Activated CD4-positive, alpha-beta T cell treated with anti-CD3 and anti-CD28 coated beads, Interleukin-2, amount 50 U/mL, for 16 hours (primary cell): Measurements from ENCODE around the gene FHDC1.
A peak's percentile ranks its signal among the peaks of the same experiment; 100 is the strongest.
"Not testable (repeated sequence)": the region's sequence is repeated elsewhere in the genome, so short reads cannot be mapped to it uniquely, and the experiment has no call there.

Source experiments
- DNase-seq: peaks from one replicate; pipeline ENCODE4 v3.0.0-alpha.2; 2020

The FHDC1 gene, protein sequence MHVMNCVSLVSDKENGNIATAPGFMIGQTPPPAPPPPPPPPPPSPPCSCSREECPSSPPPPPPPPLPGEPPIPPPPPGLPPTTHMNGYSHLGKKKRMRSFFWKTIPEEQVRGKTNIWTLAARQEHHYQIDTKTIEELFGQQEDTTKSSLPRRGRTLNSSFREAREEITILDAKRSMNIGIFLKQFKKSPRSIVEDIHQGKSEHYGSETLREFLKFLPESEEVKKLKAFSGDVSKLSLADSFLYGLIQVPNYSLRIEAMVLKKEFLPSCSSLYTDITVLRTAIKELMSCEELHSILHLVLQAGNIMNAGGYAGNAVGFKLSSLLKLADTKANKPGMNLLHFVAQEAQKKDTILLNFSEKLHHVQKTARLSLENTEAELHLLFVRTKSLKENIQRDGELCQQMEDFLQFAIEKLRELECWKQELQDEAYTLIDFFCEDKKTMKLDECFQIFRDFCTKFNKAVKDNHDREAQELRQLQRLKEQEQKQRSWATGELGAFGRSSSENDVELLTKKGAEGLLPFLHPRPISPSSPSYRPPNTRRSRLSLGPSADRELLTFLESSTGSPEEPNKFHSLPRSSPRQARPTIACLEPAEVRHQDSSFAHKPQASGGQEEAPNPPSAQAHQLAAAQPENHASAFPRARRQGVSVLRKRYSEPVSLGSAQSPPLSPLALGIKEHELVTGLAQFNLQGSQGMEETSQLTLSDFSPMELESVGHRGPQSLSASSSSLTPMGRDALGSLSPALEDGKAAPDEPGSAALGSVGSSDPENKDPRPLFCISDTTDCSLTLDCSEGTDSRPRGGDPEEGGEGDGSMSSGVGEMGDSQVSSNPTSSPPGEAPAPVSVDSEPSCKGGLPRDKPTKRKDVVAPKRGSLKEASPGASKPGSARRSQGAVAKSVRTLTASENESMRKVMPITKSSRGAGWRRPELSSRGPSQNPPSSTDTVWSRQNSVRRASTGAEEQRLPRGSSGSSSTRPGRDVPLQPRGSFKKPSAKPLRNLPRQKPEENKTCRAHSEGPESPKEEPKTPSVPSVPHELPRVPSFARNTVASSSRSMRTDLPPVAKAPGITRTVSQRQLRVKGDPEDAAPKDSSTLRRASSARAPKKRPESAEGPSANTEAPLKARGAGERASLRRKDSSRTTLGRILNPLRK

DNA sequence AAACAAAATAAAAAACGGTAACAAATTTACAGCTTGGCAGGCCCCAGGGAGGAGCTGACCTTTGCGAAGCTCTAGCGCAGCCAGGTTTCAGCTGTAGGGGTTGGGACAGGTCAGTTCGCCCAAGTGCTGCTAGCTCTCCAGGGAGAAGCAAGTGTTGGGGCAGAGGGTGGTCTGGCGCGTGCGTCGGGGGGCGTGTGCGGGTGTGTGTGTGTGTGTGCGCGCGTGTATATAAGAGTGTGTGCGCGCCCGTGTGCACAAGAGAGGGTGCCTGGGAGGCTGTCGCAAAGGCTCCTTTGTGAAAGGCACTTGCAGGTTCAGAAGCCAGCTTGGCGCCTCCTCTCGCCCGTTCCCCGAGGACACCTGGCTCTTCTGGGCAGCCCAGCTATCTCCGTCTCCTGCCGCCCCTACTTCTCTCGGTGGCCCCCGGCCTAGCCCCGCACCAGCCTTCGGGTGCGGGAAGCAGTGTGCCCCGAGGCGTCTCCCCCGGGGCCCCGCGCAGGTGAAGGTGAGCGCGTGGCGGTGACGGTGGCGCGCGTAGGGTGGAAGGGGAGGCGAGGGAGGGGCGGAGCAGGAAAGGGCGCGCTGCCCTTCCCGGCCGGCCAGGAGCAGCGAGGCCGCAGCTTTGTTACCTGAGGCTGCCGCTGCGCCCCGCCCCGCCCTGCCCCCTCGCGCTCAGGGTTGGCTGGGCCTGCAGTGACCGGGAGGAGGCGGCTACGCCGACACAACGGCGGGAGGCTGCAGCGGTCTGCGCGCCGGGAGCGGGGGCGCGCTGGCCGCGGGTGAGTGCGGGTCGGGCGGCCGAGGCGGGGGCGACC, at the start of gene FHDC1:
TSS of gene FHDC1 (plus strand) at position 693 of the 815 bp plus-strand sequence. CDS start 6,735 bp downstream, outside the sequence.
- DNase-seq = peak; percentile 8

DNA sequence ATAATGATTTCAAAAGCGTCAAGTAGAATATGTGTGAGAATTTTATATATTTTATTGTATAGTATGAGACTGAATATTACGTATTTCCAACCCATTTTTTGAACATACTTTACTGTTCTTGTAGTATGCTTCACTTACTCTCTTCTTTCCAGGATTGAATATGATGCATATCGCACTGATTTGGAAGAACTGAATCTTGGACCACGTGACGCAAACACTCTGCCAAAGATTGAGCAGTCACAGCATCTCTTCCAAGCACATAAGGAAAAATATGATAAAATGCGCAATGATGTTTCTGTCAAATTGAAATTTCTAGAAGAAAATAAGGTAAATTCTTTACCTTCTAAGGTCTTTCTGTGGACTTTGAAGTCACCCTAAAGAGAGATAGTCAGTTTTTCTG, 48.1 kb upstream of the FHDC1 start:
- no peak for DNase-seq

DNA sequence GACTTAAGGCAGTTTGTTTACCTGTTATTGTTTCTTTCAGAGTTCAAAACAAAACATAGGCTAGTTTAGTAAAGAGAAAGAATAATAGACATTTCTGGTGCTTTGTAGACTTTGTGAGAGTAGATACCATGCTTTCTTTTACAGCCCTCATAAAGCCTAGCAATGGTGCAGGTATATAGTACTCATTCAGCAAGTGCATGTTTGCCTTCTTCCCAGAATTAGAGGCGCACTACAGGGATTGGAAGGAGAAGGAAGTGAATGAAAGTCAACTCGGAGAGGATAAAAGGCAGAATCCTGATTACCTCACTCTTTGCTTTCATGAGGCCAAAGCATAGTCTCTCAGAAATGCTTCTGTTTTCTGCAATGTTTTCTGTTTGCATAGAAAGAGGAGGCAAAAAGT, 43.1 kb upstream of the FHDC1 start:
- no peak for DNase-seq

DNA sequence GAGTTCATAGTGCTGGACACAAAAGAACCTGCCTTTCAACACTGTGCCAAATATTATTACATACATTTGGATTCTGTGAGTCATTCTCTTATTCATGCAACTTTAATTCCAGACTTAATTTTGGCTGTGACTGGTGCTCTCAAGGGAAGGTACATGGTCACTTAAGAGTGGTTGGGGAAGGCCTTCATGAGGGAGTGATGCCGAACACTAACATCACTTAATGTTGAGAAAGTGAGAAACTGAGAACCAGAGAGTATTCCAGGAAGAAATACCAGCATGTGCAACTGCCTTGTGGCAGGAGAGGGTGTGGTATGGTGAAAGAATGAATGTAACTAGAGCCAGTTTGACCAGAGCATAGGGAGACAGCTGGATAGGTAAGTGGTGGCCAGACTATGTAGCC, 41.5 kb upstream of the FHDC1 start:
- no peak for DNase-seq

DNA sequence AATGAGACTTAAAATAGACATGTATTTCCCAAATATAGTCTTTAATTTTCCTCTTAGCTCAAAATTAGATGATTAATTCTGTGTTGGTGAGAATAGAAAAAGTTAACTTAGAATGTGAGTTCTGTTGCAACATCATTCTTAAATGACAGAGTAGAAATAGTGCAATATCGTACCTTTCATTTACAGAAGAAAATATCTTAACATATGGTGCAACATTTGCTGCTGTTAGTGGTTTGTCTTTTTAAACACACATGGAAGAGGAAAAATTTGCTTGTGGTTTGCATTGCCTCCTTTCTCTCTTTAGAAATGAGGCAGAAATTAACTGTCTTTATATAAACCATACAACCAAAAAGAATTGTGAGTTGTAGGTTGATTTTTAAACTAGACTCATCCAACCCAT, 39.3 kb upstream of the FHDC1 start:
- no peak for DNase-seq

DNA sequence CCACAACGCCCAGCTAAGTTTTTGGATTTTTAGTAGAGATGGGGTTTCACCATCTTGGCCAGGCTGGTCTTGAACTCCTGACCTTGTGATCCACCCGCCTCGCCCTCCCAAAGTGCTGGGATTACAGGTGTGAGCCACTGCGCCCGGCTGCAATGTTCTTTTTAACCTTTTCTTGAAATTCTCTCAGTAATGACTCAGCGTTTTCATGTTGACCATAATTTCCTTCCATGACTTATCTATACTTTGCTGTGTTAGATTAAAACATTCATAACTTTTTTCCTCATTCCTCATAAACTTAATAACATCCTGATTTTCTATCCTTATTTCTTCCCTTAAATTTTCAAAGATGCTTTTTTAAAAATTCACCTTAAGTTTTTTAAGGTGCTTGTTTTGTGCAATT, 38.0 kb upstream of the FHDC1 start:
- not testable (repeated sequence) for DNase-seq

DNA sequence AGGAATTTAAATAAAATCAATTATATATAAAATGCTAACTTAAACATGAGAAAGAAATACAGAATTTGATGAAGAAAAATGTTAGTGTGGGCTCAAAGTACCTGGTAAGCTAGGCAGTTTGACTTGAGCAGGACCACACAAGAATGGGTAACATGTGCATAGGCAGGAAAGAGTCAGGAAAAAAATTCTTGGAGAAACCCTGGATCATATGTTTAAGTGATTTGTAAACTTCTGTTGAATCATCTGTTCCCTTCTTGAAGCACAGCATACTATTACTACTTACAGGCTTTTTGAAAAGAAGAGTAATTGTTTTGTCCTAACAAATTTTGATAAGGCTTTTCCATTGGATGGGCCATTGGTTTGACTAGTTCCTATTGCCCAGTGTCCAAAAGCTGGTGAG, 37.5 kb upstream of the FHDC1 start:
- DNase-seq = no peak

DNA sequence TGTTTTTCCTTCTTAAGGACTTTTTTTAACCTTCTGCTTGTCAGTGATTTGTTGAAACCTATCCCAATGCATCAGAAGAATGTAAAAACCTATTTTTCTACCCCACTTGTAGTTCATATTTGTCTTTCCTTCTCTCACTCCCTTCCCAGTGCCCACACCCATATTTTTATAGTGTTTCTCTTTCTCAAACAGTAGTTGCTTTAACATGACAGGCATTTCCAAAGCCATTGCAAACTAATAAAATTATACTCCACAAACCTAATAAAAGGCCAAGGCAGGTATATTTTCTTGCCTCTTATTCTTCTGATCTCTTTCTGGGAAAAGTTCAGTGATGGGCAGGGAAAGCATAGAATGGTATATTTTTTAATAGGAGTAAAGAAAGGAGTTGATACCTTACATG, 35.7 kb upstream of the FHDC1 start:
- no peak for DNase-seq

DNA sequence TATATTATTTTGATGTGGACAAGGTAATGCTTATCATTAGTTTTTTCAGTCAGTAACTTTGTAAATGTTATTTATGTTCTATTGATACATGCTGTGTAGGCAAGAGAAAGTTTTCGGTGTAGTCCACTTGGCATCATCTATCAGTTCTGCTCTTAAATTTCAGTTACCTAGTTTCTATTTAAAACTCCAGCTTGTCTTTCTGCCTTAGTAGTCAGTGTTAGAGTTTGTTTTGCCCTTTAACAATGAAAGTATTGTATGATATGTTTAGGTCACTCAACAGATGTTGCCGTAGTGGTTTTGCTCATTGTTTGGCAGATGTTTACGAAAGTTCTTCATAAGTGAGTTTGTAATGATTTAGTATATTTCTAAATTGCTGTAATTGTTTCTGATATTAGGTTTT, 34.9 kb upstream of the FHDC1 start:
- no peak for DNase-seq

DNA sequence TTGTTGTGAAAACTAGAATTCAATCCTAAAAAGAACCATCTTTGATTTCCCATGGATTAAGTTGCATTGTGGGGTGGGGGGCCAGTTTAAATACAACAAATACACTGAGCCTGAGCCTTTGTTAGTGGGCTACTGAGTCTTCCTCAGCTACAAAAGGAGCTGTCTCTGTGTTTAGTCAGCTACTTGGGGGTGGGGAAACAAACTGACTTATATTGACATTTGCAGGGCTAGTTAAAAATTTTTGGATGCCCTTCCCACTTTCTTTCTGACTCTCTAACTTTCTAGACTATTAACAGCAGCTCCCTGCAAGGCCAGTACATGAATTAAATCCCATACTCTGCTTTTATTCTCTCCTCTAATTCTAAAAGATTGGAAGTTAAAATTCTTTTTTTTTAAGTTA, 32.5 kb upstream of the FHDC1 start:
- DNase-seq = no peak

DNA sequence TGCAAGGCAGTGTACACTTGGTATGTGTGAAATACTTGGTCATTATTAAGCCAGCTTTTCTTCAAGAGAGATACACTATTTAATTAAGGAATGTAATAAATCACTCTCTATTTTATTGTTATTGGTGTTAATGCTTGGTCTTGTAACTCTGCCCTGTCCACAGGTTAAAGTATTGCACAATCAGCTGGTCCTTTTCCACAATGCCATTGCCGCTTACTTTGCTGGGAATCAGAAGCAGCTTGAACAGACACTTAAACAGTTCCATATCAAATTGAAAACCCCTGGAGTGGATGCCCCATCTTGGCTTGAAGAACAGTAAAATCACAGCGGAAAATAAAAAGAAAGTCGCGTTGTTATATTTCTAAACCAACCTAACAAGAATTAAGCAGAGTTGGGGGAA, 26.2 kb upstream of the FHDC1 start:
- DNase-seq = no peak

DNA sequence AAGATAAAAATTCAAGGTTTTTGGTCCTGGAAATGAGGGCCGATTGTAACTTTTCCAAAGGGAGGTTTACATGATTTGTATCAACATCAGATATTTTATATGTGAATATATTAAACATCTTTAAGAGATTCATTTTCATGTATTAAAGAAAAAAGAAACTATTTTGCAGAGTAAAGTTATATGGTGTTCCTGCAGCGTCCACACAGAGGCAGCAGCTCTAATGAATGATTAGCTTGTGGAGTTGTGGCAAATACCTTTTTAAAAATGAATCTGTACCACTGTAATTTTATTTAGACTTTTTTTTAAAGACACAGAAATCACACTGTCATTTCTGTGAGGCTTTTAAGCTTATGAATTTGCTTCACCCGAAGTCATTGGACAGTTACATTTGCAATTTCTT, 25.6 kb upstream of the FHDC1 start:
- no peak for DNase-seq

DNA sequence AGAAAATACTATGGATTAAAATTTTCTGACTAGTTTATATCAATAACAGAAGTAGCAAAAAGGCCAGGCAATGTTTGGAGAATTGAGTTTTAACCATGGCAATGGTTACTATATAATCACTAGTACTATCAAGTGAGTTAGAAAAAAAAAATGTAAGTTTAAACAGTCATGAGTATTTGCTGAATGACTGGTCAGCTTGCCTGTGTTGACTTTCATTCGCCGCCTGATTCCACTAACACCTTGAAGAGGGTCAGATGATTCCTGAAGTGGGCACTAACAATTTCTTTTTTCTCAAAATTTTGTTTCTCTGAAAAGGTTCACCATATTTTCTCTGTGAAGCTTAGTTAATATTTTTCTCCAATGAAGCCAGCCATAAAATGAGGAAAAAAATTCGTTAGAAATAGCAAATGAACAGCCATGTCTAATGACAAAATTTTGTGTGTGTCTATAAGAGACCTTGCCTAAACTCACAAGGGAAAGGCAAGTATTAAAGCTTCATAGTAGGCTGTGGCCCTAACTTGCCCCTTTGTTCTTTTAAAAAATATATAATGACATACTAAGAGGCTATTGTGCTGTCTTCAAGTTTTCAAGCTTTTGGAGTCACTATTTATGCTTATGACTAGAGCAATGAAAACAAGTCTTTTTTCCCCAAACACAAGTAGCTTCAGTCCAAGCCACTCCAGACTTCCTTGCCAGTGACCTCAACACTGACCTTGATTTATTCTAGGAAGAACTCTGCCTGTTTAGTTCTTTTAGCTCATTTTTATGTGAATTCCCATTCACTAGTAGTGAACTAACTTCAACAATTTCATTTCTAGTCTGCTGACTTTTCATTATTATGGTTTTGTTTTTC, 18.4 kb upstream of the FHDC1 start:
- no peak for DNase-seq

DNA sequence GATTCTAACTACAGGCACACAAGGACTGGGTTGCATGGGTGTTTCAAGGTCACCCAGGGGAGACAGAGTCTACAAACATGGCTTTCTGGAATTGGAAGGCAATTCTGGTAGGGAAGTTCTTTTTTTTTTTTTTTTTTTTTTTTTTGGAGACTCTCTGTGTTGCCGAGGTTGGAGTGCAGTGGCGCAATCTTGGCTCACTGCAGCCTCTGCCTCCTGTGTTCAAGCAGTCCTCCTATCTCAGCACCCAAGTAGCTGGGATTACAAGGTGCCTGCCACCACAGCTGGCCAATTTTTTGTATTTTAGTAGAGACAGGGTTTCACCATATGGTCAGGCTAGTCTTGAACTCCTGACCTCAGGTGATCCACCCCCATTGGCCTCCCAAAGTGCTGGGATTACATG, 16.3 kb upstream of the FHDC1 start:
- DNase-seq = no peak

DNA sequence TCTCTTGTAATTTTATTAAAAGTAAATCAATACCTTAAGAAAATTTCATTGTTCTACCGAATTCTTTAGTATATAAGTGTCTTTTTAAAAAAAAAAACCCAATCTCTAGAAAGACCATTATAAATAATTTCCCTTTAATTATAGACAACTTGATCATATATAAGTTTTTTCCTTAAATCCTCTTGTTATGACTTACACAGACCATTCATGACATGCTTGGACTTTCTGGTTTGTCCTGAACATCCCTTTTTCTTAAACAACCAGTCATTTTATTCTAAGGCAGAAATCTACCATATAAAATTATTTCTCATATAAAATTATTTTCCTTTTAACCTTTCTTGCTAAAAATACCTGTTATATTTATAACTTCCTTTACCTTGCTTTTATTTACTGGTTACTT, 15.4 kb upstream of the FHDC1 start:
- no peak for DNase-seq

DNA sequence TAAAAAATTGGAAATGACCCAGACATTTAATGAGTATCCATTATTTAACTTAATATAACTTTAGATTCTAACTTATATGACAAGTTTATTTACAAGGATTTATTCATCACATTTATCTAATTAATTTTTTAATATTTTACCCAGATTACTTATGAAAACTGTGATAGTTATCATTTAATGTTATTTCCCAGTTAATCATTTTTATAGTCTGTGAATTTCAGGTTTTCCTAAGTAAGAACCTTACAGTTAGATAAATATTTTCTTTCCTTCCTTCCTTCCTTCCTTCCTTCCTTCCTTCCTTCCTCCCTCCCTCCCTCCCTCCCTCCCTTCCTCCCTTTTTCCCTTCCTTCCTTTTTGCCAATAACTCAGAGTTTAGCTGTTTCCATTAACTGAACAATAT, 14.8 kb upstream of the FHDC1 start:
- no peak for DNase-seq

DNA sequence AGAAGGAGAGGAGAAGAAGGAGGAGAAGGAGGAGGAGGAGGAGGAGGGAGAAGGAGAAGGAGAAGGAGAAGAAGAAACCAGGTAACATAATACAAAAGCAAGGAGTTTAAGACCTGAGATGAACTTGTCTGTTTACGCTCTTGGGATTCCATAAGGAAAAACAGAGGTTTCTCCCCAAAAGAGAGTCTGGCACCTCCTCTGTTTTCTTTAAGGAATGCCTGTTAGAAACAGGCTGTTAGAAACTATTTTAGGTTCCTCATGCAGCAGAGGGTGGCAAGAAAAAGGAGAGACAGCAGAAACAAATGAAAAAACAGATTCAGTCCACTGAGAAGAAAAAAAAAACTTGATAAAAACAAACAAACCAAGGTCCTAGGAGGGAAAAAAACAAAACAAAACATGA, 10.3 kb upstream of the FHDC1 start:
- no peak for DNase-seq

DNA sequence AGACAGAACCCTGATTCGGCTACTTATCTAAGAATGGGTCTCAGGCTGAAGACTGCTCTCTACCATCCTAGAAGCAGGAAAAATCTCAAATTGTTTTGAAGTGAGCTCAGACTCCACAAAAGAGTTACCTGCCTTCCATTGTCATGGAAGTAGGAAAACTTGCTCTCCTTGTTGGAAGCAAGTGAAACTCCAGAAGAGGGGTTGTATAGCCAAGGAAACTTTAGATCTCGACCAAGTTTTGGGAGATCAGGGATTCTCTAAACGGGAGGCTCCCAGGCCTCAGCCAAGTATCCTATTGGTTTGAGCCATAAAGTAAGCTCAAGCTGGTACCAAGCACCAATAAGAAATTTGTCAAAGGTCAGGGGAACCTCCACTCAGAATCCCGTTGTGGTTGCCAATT, 9.2 kb upstream of the FHDC1 start:
- no peak for DNase-seq

DNA sequence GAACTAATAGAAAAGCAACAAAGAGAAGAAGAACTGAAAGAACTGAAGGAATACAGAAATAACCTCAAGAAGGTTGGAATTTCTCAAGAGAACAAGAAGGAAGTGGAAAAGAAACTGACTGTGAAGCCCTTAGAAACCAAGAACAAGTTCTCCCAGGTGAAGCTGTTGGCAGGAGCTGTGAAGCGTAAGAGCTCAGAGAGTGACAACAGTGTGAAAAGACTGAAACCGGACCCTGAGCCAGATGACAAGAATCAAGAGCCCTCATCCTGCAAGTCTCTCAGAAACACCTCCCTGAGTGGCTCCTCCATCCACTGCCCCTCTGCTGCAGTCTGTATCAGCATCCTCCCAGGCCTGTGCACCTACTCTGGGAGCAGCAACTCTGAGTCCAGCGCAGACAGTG, 8.4 kb upstream of the FHDC1 start:
- no peak for DNase-seq

DNA sequence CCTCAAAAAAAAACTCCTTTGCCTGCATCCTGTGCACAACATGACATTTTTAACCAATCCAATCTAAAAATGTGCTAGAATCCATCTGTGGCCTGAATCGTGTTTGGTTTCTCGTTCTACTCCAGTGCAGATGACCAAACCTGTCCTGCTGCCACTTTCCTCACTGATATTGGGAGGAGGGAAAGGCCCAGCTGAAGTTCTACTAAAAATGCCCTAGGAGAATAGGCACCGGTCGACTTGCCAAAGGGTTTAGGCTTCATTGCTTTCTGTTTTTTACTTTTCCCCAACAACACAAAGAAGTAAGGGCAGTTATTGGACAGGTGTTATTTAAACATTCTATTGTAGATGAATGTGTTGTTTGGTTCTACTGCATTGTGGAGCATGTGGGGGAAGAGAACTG, 7.8 kb upstream of the FHDC1 start:
- DNase-seq = no peak

DNA sequence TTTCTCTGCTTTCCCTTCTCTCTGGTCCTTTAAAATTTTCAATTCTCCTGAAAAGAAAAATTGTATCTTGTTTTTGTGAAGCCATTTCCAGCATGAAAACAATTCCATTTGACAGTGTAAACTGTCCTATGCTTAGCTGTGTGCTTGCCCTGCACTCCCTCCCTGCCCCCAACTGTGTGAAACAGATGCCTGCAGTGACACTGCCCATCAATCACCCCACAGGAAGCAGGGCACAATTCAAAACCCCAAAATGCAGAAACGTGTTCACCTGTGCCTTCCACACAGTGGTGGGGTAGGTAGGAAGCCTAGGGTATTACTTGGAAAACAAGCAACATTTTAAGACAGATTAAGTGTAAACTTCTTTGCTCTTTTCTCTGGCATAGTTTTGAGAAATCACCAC, 6.2 kb upstream of the FHDC1 start:
- no peak for DNase-seq

DNA sequence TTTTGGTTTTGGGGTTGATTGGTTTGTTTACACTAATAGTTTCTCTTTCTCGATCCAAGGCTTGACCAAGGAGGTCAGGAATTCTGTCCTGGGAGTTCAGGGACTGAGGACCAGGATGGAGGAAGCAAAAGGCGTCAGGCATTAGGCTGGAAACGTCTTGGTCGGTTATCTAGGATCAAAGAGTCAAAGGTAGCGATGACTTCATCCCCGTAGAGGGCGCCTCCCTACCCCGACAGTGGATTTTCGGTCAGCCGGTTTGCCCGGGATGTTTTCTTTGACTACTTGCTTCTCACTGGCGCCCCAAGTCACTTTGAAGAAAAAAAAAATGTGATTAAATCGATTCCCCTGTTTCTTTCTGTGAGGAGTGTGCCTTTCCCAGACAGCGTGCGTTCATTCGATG, 980 bp upstream of the FHDC1 start:
- peak; percentile 26 for DNase-seq
